SH-SY5Y (cell line): ENCODE results near the gene ZNF414.

Experiments
- GATA2 ChIP-seq: IDR thresholded peaks from 2 replicates; pipeline ENCODE4 v1.6.1; 2011; ENCODE audit warnings: mild to moderate bottlenecking, low read depth, low read length
- GATA3 ChIP-seq: IDR thresholded peaks from 2 replicates; pipeline ENCODE4 v1.6.1; 2011; ENCODE audit warnings: low read depth, mild to moderate bottlenecking, low read length, moderate library complexity

ZNF414 gene

DNA sequence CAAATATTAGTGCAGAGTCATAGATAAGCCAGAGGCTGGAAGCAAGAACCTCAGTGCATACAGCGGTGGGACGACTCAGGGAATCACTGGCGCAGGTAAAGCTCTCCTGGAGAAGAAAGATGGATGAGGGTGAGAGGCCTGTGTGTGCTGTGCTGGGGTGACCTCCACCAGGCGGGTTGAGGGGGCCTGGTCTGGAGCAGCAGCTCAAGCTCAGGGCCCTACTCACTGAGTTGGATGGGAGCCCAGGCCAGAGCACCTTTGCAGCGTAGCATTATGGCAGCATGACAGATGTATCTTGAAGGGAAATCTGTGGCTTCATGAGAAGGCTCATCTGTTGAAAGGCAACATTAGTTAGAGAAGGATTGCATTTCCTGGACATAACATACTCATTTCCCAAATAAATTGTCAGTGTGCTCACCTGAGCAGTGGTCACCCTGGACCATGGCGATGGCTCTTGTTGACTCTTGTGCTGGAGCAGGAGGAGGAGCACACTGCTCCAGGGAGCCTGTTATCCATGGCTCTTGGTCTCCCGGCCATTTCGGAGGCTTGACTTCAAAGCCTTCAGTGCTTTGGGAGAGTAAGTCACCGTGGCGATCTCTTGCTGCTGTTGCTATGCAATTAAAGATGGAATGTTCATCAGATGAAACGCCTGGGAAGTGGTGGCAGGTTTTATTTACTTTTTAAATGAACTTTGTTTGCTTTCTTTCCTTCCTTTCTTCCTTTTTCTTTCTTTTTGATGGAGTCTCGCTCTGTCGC is 44.2 kb downstream of the ZNF414 start:
- TF ChIP-seq GATA3 (no peak), GATA2 (peak; percentile 27; the same call in 1 of the 2 replicates)

DNA sequence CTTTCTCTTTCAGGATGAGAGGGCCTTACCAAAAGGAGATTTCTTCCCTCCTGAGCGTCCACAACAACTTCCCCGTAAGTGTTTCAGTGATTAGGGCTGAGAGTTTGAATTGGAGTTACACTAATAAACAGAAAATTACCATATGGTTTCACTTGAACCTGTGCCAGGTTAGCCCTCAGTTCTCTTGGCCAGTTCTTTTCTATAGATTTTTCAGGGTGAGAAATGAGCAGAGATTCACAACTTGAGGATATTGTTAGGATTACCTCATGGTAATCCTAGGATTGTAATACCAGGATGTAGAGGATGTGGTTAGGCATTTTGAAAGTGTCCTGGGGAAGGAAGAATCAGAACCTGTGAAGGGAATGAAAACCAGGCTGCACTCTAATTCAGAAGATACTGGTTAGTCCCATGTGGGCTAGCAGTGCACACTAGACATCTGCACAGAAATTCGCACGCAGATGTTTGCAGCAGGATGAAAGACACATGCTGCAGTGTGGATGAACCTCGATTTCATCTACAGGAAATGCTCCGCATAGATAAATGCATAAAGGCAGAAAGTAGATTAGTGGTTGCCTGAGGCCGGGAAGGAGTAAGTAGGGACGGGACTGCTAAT is 45.1 kb downstream of the ZNF414 start:
- peak; percentile 62 for TF ChIP-seq GATA2
- TF ChIP-seq GATA3, result no peak

DNA sequence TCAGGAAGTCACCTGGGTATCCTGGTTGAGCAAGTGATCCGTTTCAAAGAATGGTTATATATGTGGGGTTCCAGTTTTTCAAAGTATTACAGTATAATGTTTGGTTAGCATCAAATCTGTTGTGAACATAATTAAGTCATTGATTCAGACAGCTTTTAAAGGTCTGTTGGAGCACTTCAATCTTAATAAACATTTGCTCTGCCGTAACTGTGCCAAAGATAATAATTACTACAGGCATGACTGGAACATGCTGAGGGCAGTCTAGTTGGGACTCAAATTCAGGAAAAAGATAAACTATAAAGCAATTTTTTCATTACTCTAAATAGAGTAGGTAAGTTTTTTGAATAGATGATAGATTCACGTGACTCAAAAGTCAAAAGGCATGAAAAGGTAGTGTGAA is 45.8 kb downstream of the ZNF414 start:
- no peak for TF ChIP-seq GATA3
- no peak for TF ChIP-seq GATA2

DNA sequence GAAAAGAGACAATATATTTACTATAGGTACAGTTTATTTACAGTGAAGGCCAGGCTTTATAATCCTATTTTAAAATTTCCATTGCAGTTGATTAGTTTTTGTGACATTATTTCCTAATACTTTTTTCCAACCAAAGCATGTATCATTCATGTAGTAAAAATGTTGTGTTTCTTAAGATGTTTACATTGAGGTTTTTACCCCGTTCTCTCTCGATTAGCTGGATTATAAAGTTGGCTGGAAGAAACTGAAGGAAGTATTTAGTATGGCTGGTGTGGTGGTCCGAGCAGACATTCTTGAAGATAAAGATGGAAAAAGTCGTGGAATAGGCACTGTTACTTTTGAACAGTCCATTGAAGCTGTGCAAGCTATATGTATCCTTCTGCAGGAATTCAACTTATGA is 47.9 kb downstream of the ZNF414 start:
- no peak for TF ChIP-seq GATA3
- TF ChIP-seq GATA2, result no peak

DNA sequence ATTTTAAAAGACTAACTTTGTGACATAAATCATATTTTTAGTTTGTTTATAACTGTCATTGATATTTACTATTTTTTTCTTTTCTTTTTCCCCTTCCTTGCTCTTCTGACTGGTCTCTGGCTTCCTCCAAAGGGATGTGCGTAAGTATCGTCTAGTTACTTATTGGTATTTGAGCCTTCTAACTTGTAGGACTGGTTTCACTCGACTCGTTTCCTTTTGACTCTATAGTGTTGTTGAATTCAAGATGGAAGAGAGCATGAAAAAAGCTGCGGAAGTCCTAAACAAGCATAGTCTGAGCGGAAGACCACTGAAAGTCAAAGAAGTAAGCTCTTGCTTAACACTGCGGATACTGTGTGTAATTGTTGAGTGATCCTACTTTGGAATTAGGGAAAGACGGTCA is 50.6 kb downstream of the ZNF414 start:
- no peak for TF ChIP-seq GATA3
- no peak for TF ChIP-seq GATA2

DNA sequence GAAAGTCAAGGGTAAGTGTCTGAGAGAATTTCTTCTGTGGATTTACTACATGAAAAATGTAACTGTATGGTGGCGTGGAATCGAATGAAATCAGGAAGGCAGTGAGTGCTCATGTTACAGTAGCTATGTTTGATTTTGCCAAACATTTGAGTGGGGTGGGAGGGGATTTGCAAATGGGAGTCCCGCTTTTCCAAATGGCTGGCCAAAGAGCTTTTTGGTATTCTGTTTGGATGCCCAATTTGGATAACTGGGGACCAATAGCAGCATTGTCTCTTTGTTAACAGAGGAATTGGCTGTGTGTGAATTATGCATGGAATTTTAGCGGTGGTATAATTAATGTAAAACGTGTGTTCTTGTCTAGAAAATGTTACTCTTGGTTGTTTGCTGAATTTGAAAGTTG is 51.4 kb downstream of the ZNF414 start:
- TF ChIP-seq GATA3 (no peak), GATA2 (no peak)

DNA sequence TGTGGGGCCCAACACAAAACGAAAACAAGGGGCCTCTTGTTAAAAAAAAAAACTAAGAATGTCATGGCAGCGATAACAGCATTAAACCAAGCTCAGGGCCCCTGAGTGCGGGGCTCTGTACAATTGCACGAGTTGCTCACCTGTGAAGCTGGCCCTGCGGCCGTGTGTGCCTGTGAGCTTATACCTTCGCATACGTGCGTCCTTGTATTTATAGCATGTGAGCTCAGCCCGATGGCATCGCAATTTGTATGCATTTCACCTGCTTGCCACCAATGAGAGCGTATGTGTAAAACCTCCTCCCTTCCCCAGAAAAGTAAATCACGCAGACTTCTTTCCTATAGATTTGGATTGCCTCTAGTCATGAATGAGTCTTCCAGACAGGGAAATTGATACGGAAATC is 52.1 kb downstream of the ZNF414 start:
- no peak for TF ChIP-seq GATA3
- no peak for TF ChIP-seq GATA2

DNA sequence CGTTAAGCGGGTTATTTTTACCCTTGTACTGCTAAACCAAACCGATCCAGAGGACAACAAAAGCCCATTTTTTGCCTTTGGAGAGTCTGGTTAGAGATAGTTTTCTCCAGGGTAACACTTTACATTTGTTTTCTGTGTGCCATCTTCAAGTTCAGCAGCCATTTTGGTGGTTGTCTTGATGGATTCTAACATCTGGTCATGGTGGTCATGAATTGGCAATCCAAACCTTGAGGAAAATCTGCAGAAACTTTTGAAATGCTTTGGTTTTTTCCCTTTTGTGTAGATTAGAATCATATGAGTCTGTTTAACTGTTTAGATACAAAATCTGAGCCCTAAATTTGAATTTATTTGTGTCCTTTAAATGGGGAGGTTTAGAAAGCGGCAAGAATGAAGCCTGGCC is 52.6 kb downstream of the ZNF414 start:
- TF ChIP-seq GATA2, result no peak
- TF ChIP-seq GATA3, result no peak

DNA sequence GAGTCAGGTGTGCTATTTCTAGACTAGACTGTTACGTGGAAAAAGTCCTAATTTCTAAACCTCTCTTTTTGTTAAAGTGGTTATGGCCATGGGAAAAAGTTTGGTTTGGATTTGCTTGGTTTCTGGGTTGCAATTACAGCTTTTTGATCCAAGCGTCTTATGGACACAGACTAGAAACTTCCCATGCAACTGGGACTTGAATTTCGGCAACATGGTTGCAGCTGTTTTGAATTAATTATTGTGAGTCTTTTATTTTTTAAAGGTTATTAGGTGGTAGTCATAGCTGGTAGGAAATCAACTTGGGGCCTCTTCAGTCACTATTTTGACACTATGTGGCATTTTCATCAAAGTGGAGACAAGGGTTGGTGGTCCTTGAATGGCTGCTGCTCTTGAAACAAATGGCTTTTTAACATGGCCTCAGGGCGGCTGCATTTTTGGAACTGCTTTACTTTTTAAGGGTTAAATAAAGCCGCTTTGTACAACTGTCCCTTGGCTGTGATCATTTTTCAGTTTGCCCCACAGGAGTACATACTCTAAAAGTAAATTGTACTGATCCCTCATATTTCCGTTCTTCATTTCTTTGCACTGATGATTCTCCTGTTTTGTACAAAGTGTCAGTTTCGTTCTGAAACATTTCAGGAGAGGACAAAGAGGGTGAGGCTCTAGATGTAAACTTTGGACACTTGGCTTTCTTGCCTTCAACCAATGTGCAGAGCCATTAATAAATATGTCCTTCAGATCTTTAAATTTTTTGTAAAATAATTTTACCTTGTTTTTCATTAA is 53.3 kb downstream of the ZNF414 start:
- TF ChIP-seq GATA2 (no peak), GATA3 (no peak)
